Stimulated activated CD8-positive, alpha-beta memory T cell treated with anti-CD3 and anti-CD28 coated beads, Interleukin-15, amount 100 ng/mL, for 1 hour (primary cell): ENCODE results near the gene MGAT3.

Source experiments
- DNase-seq: peaks from one replicate; pipeline ENCODE4 v3.0.0-alpha.2; 2020; ENCODE audit warnings: low read depth

Gene MGAT3

GRCh38 chr22:39529487-39529851 lies 72.7 kb downstream of the MGAT3 start:
- no peak for DNase-seq

DNA sequence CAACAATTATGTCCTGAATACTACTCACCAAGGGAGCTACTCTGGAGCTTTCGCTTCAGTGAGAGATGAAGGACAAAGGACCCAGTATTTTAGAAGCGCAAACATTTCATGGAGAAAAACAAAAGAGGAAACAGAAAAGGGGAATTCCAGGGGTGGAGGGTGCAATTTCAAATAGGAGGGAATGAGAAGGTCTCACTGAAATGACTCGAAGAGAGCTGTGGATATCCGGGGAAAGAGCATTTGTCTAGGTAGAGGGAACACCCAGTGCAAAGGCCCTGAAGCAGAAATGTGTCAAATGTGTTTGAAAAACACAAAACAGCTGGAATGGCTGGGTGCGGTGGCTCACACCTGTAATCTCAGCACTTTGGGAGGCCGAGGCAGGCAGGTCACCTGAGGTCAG lies 73.3 kb downstream of the MGAT3 start:
- no peak for DNase-seq

DNA sequence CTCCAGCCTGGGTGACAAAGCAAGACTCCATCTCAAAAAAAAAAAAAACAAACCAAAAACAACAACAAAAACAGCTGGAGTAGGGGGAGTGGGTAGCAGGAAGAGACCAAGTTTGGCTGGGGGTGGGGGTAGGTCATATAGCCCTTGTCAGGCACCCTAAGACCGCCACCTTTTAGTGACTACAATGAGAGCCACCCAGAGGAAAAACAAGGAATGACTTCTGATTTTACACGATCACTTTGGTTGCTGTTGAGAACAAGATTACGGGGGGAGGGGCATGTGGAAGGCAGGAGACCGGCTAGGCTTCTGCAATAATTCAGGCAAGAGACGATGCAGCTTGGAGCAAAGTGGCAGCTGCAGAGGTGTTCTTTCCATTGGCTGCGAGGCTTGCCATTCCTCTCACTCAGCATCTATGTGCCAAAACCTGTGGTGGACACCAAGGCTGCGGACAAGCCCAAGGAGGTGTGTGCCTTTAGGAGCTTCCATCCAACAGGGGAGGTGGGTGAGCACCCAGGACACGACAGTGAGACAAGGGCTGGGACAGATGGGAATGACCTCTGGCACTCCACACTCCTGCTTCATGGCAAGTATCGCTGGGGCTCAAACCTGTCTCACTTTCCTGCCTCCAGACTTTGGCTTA lies 74.0 kb downstream of the MGAT3 start:
- no peak for DNase-seq

DNA sequence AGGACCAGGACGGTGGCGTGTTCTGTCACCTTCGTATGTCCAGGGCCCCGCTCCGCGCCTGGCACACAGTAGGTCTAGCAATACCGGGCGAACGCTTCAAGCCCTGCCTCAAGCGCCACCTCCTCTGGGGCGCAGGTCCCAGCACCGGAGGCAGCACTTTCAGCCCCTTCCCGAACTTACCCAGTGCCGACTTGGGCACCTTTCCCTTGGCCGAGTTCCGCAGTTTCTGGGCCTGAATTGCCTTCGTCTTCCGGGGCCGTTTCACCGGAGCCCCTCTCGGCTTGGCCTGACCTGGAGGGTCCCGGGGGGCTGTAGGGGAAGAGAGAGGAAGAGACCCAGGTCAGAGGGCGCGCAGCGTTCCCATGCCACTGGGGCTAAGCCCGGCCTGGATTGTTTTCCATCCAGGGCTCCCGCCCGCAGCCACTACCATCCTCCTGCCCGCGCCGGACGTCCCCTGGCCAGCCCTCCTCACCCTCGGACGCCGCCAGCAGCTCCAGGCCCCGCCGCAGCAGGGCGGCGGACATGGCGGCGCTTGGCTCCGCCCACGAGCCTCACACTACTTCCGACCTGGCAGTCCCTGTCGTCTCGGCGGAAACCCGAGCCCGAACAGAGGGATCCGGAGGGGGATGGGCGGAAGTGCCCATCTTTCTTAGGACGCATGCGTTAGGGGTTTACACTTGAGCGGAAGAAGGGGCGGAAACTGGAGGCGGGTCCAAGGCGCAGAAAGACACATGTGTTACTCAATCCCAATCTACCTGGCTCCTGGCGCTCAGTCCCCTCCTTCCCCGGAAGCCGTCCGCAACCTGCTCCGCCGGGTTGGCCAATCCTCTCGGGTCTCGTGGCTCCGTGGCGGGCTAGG lies 75.6 kb downstream of the MGAT3 start, which contains the start of gene RPS19BP1:
RPS19BP1 (minus strand) TSS at position 534 of the 859 bp plus-strand sequence; CDS start at position 524, 10 bp downstream.
- DNase-seq, result peak; percentile 96

- DNase-seq, result no peak
Observed at GRCh38 chr22:39534092-39534506, 77.3 kb downstream of the MGAT3 start.

DNA sequence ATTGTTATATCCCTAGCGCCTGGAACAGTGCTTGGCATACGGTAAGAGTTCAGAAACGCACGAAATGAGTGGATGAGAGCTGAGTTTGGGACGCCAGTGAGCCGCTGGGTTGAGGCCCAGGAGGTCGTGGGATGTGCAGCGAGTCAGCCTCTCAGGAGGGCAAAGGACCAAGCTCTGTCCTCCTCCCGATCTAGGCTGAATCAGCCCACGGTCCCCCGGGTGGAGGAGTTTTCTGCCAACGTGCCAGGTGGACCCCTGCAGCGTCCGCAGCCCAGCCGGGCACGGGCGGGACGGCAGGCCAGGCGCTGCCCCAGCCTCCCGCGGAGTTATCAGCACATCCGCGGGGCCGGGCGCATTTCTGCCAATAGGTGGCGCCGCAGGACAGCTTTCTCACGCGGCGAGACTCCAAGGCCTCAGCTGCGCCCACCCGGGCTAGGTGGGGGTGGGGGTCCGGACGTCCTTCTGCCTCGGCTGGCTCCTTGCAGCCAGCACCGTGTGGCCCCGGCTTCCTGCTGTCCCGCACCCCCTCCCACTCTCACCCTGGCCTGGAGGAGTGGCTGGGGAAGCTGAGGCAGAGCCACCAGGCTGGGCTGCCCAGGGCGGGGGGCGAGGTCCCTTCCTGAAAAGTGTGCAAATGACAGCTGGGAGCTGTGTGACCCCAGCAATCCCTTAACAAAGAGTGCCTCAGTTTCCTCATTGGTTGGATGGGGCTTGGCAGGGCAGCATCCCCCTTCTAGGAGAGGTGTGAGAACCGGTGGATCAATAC lies 78.0 kb downstream of the MGAT3 start:
- DNase-seq, result peak; percentile 70

DNA sequence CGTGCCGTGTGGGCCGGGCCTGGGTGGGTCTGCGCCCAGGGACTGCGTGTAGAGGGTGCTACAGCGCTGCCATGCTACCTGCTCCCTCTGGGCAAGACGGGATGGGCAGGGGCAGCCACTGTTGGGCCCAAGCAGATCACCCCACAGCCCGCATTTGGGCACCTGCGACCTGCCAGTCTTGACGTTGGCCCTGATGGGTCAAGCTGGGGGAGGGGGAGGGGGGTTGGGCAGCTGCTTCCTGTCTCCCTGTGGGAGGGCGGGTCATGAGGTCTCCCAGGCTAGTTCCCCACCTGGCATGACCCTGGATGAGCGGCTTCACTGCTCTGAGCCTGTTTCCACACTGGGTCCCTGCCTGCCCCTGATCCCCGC lies 78.5 kb downstream of the MGAT3 start:
- no peak for DNase-seq

GRCh38 chr22:39535831-39536449 lies 79.1 kb downstream of the MGAT3 start:
- DNase-seq, result no peak

GRCh38 chr22:39536711-39537110 lies 79.9 kb downstream of the MGAT3 start:
- no peak for DNase-seq

GRCh38 chr22:39537975-39538374 lies 81.2 kb downstream of the MGAT3 start:
- no peak for DNase-seq
